ENCODE data around the gene FTH1. TPM values are rescaled to one million over a fixed set of nuclear protein-coding genes. Genes with fewer than 3 reads are reported as not detected.

Gene FTH1
- total RNA-seq, 1 experiment from 2014 or later, result 6,804 TPM

- Histone ChIP-seq H3F3A (ENCODE audit: insufficient read depth, low read depth) (peaks cover 22% of the 10 kb centered on the region), H4K20me1 (ENCODE audit: insufficient read depth) (no peaks in the 10 kb centered on the region), H3K9me3 (ENCODE audit: insufficient read depth, low read depth) (no peaks in the 10 kb centered on the region), H2AFZ (no peak overlapping the region), H3K79me2 (ENCODE audit: low read depth) (no peaks in the 10 kb centered on the region), H3K27ac (no peak overlapping the region), H3K9me2 (ENCODE audit: insufficient read depth) (no peaks in the 10 kb centered on the region), H3K4me1 (replicated peaks; ENCODE audit: insufficient read depth) (peaks cover 36% of the 10 kb centered on the region), H3K4me3 (no peak overlapping the region), H3K36me3 (ENCODE audit: low read depth) (no peaks in the 10 kb centered on the region), H3K27me3 (ENCODE audit: insufficient read depth, low read depth) (no peaks in the 10 kb centered on the region), H3K4me2 (no peak overlapping the region)
- DNase-seq, result no peak
- intact Hi-C loops (cut with micrococcal nuclease; ENCODE audit: unreplicated experiment), result no loop called here
- POLR2A ChIA-PET (ENCODE audit: unreplicated experiment), result no interaction called here
- CTCF ChIA-PET, result no interaction called here
- BruUV-seq (replicated peaks), result no TSS peak
- TF ChIP-seq CTCF (conservative IDR thresholded peaks at IDR 0.05) (no peak), EZH2 (IDR thresholded peaks at IDR 0.05; ENCODE audit: low read depth) (no peak)
Observed at GRCh38 chr11:61951484-61952135, 15.8 kb downstream of the FTH1 start.

- TSS peak; percentile 94 for BruUV-seq (replicated peaks)
Observed at GRCh38 chr11:61950035-61950547, 17.3 kb downstream of the FTH1 start, which contains the start of gene BEST1. Gene BEST1 (plus strand): TSS chr11:61950351. CDS start chr11:61951807, 1,456 bp downstream.

More at GRCh38 chr11:61950035-61950547, 17.3 kb downstream of the FTH1 start, which contains the start of gene BEST1:
- Histone ChIP-seq H3F3A (ENCODE audit: insufficient read depth, low read depth) (peaks cover 22% of the 10 kb centered on the region), H3K4me2 (no peak within 1 kb of the TSS), H3K9me3 (ENCODE audit: insufficient read depth, low read depth) (no peaks in the 10 kb centered on the region), H3K36me3 (ENCODE audit: low read depth) (no peaks in the 10 kb centered on the region), H3K27ac (peak within 1 kb of the TSS; percentile 49), H3K79me2 (ENCODE audit: low read depth) (no peaks in the 10 kb centered on the region), H3K4me1 (replicated peaks; ENCODE audit: insufficient read depth) (peaks cover 29% of the 10 kb centered on the region), H3K9me2 (ENCODE audit: insufficient read depth) (no peaks in the 10 kb centered on the region), H3K27me3 (ENCODE audit: insufficient read depth, low read depth) (no peaks in the 10 kb centered on the region), H3K4me3 (no peak within 1 kb of the TSS), H2AFZ (no peak within 1 kb of the TSS), H4K20me1 (ENCODE audit: insufficient read depth) (no peaks in the 10 kb centered on the region)
- TF ChIP-seq EZH2 (IDR thresholded peaks at IDR 0.05; ENCODE audit: low read depth) (no peak), CTCF (conservative IDR thresholded peaks at IDR 0.05) (no peak)
- no peak for DNase-seq
- POLR2A ChIA-PET (ENCODE audit: unreplicated experiment), result no interaction called here
- intact Hi-C loops (cut with micrococcal nuclease; ENCODE audit: unreplicated experiment), result no loop called here
- CTCF ChIA-PET, result interaction anchor here (0.5 to 3.6 kb wide), 2 partner anchors 132 to 152 kb away, joined by 6 to 13 read pairs; no protein-coding TSS in a partner anchor

Measured in PC-9 (cell line).